ENCODE measurements around the gene ERF.

Gene ERF

GRCh38 chr19:42254850-42255765 is at the start of gene ERF:
ERF (minus strand) TSS chr19:42255128; CDS start chr19:42254999, 129 bp downstream.
- peak; percentile 97 for DNase-seq (ENCODE audit: low spot score)

GRCh38 chr19:42303876-42304275 is 48.9 kb upstream of the ERF start:
- DNase-seq (ENCODE audit: low spot score), result no peak

- DNase-seq (ENCODE audit: low spot score), result no peak
These were observed 48.2 kb upstream of the ERF start for GRCh38 chr19:42303101-42303464.

- DNase-seq (ENCODE audit: low spot score), result no peak
These were observed 46.8 kb upstream of the ERF start, which contains the start of gene PRR19 for GRCh38 chr19:42301646-42302203. PRR19 (plus strand) TSS chr19:42302132; CDS start chr19:42309585, 7,453 bp downstream.

- no peak for DNase-seq (ENCODE audit: low spot score)
These were observed 42.1 kb upstream of the ERF start for GRCh38 chr19:42297039-42297438.

- DNase-seq (ENCODE audit: low spot score), result peak; percentile 86
These were observed 41.0 kb upstream of the ERF start for GRCh38 chr19:42295831-42296525.

- no peak for DNase-seq (ENCODE audit: low spot score)
These were observed 40.4 kb upstream of the ERF start for GRCh38 chr19:42295342-42295741.

GRCh38 chr19:42294471-42295137 is 39.7 kb upstream of the ERF start:
- no peak for DNase-seq (ENCODE audit: low spot score)

GRCh38 chr19:42293948-42294347 is 39.0 kb upstream of the ERF start:
- DNase-seq (ENCODE audit: low spot score), result no peak

GRCh38 chr19:42293540-42293939 is 38.6 kb upstream of the ERF start:
- no peak for DNase-seq (ENCODE audit: low spot score)

GRCh38 chr19:42292963-42293362 is 38.0 kb upstream of the ERF start:
- no peak for DNase-seq (ENCODE audit: low spot score)

GRCh38 chr19:42292042-42292960 is 37.4 kb upstream of the ERF start:
- DNase-seq (ENCODE audit: low spot score), result no peak

GRCh38 chr19:42291435-42291810 is 36.5 kb upstream of the ERF start:
- no peak for DNase-seq (ENCODE audit: low spot score)

- peak; percentile 88 for DNase-seq (ENCODE audit: low spot score)
These were observed 35.9 kb upstream of the ERF start for GRCh38 chr19:42290523-42291434.

- no peak for DNase-seq (ENCODE audit: low spot score)
These were observed 35.2 kb upstream of the ERF start for GRCh38 chr19:42290136-42290522.

GRCh38 chr19:42289556-42290041 is 34.7 kb upstream of the ERF start:
- DNase-seq (ENCODE audit: low spot score), result no peak

- no peak for DNase-seq (ENCODE audit: low spot score)
These were observed 34.1 kb upstream of the ERF start for GRCh38 chr19:42288881-42289555.

GRCh38 chr19:42288387-42288786 is 33.5 kb upstream of the ERF start:
- no peak for DNase-seq (ENCODE audit: low spot score)

GRCh38 chr19:42287827-42288107 is 32.8 kb upstream of the ERF start:
- DNase-seq (ENCODE audit: low spot score), result no peak

All from D341Med (cell line).